ENCODE measurements around the gene GCKR. TPM values are rescaled to one million over a fixed set of nuclear protein-coding genes. Genes with fewer than 3 reads are reported as not detected.

Gene GCKR
- polyA plus RNA-seq, 1 of the 3 experiments (the other 2 are of a cell fraction) = 0.18 TPM

DNA sequence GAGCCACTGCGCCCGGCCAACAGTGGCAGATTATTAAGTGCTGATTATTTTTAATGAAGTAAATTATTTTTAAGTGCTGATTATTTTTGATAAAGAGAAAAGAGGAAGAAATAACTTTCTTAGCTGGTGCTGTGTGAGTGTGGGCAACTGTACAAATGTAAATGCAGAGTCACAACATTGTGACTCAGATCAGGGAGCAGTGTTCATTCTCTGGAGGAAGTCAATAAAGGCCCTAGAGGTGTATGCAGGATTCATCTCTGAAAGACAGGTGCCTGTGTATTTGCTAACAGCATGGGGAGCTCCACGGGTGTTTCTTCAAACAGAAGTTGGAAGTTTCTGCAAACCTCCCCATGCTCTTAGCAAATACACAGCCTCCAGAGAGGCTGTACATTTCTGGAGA is 48.3 kb upstream of the GCKR start:
- H3K79me2 ChIP-seq (ENCODE audit: insufficient read depth) = no peaks in the 10 kb centered on the region
- peaks cover 12 to 42% of the 10 kb centered on the region in 2 experiments for H3K36me3 ChIP-seq (replicated peaks in 1 of 2; ENCODE audit: control insufficient read depth in 1 of 2, insufficient read depth in 2 of 2, low read length in 1 of 2)
- H3K4me2 ChIP-seq = no peak overlapping the region
- H4K20me1 ChIP-seq (ENCODE audit: insufficient read depth) = no peaks in the 10 kb centered on the region
- CTCF ChIA-PET = interaction anchor here (1.2 to 1.4 kb wide), 3 partner anchors 38 to 255 kb away, joined by 3 to 4 read pairs (median 3); partner anchors contain the start of gene PPM1G
- no peak overlapping the region for H3K9ac ChIP-seq
- TF ChIP-seq ELF1 (IDR thresholded peaks at IDR 0.05) = no peak
- no peak for TF ChIP-seq SMC3 (IDR thresholded peaks at IDR 0.05; ENCODE audit: low read depth, low read length)
- TF ChIP-seq, protein P1, sequence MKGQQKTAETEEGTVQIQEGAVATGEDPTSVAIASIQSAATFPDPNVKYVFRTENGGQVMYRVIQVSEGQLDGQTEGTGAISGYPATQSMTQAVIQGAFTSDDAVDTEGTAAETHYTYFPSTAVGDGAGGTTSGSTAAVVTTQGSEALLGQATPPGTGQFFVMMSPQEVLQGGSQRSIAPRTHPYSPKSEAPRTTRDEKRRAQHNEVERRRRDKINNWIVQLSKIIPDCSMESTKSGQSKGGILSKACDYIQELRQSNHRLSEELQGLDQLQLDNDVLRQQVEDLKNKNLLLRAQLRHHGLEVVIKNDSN (IDR thresholded peaks at IDR 0.05; ENCODE audit: borderline replicate concordance, low read depth) = no peak
- no peak for TF ChIP-seq TCF12 (IDR thresholded peaks at IDR 0.05)
- TF ChIP-seq POLR2AphosphoS5 (IDR thresholded peaks at IDR 0.05; ENCODE audit: low read depth, low read length) = no peak
- H3K27ac ChIP-seq (ENCODE audit: low read depth in 2 of 2, low read length in 1 of 2) = no peak overlapping the region
- H3K27me3 ChIP-seq (ENCODE audit: insufficient read depth) = no peaks in the 10 kb centered on the region
- 63% methylated on average over 3 of the region's 3 CpGs for WGBS (ENCODE audit: low lambda C conversion rate)
- no peaks in the 10 kb centered on the region for H3K9me3 ChIP-seq
- H2AFZ ChIP-seq (ENCODE audit: low read depth) = no peak overlapping the region
- H3K4me1 ChIP-seq (ENCODE audit: control insufficient read depth in 1 of 2, insufficient read depth in 2 of 2, low read depth in 1 of 2, low read length in 1 of 2) = no peaks in the 10 kb centered on the region
- POLR2A ChIA-PET = interaction anchor here (0.8 to 1.7 kb wide), 3 partner anchors 20 to 135 kb away, joined by 3 to 5 read pairs (median 3); partner anchors contain the start of genes NRBP1, PPM1G and ZNF512
- DNase-seq = no peak
- no peak overlapping the region for H3K4me3 ChIP-seq (ENCODE audit: low read depth in 2 of 2, low read length in 1 of 2)
- H3F3A ChIP-seq (replicated peaks; ENCODE audit: insufficient read depth) = no peaks in the 10 kb centered on the region
- no peaks in the 10 kb centered on the region for H3K9me2 ChIP-seq

DNA sequence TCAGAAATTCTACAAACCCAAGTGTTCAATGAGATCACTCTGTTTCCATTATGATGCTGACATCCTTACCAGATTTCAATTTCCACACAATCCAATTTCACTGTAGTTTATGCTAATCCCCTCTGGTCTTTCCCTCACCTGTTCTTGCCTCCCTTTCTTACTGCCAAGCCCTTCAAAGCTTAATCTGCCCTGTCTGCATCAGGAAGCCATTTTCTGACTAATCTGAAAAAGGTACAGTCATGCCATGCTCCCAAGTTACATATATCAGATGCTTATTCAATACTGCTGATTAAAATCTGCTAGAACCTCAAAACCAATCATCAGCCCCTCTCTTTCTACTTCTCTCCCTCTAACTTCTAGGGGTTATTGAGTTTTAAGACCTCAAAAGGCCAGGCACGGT is 45.5 kb upstream of the GCKR start:
- no peak overlapping the region for H3K27ac ChIP-seq (ENCODE audit: low read depth in 2 of 2, low read length in 1 of 2)
- ChIA-PET CTCF (no interaction called here), POLR2A (no interaction called here)
- H3K9me2 ChIP-seq = no peaks in the 10 kb centered on the region
- TF ChIP-seq TCF12 (IDR thresholded peaks at IDR 0.05) = no peak
- TF ChIP-seq ELF1 (IDR thresholded peaks at IDR 0.05) = no peak
- no peak for TF ChIP-seq EP300 (IDR thresholded peaks at IDR 0.05; ENCODE audit: borderline replicate concordance in 1 of 2, low read depth in 1 of 2, low read length in 1 of 2)
- no peak for TF ChIP-seq FOSL2 (IDR thresholded peaks at IDR 0.05; ENCODE audit: borderline replicate concordance, low read depth)
- TF ChIP-seq, protein P2, sequence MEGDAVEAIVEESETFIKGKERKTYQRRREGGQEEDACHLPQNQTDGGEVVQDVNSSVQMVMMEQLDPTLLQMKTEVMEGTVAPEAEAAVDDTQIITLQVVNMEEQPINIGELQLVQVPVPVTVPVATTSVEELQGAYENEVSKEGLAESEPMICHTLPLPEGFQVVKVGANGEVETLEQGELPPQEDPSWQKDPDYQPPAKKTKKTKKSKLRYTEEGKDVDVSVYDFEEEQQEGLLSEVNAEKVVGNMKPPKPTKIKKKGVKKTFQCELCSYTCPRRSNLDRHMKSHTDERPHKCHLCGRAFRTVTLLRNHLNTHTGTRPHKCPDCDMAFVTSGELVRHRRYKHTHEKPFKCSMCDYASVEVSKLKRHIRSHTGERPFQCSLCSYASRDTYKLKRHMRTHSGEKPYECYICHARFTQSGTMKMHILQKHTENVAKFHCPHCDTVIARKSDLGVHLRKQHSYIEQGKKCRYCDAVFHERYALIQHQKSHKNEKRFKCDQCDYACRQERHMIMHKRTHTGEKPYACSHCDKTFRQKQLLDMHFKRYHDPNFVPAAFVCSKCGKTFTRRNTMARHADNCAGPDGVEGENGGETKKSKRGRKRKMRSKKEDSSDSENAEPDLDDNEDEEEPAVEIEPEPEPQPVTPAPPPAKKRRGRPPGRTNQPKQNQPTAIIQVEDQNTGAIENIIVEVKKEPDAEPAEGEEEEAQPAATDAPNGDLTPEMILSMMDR (IDR thresholded peaks at IDR 0.05) = no peak
- no peak for TF ChIP-seq POLR2AphosphoS5 (IDR thresholded peaks at IDR 0.05; ENCODE audit: low read depth, low read length)
- TF ChIP-seq MEF2A (IDR thresholded peaks at IDR 0.05; ENCODE audit: borderline replicate concordance, low read depth) = no peak
- no peak for TF ChIP-seq SIN3A (IDR thresholded peaks at IDR 0.05; ENCODE audit: borderline replicate concordance, low read depth, low read length)
- no peak for TF ChIP-seq MAX (IDR thresholded peaks at IDR 0.05; ENCODE audit: low read depth)
- TF ChIP-seq GATA2 (CRISPR knock-in tag; IDR thresholded peaks at IDR 0.05) = no peak
- no peak for TF ChIP-seq TEAD4 (IDR thresholded peaks at IDR 0.05; ENCODE audit: borderline replicate concordance, insufficient read depth)
- no peak for TF ChIP-seq YY1 (IDR thresholded peaks at IDR 0.05; ENCODE audit: low read depth)
- TF ChIP-seq, protein P3, sequence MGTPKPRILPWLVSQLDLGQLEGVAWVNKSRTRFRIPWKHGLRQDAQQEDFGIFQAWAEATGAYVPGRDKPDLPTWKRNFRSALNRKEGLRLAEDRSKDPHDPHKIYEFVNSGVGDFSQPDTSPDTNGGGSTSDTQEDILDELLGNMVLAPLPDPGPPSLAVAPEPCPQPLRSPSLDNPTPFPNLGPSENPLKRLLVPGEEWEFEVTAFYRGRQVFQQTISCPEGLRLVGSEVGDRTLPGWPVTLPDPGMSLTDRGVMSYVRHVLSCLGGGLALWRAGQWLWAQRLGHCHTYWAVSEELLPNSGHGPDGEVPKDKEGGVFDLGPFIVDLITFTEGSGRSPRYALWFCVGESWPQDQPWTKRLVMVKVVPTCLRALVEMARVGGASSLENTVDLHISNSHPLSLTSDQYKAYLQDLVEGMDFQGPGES (IDR thresholded peaks at IDR 0.05; ENCODE audit: low read depth, low read length) = no peak
- TF ChIP-seq, protein P4, sequence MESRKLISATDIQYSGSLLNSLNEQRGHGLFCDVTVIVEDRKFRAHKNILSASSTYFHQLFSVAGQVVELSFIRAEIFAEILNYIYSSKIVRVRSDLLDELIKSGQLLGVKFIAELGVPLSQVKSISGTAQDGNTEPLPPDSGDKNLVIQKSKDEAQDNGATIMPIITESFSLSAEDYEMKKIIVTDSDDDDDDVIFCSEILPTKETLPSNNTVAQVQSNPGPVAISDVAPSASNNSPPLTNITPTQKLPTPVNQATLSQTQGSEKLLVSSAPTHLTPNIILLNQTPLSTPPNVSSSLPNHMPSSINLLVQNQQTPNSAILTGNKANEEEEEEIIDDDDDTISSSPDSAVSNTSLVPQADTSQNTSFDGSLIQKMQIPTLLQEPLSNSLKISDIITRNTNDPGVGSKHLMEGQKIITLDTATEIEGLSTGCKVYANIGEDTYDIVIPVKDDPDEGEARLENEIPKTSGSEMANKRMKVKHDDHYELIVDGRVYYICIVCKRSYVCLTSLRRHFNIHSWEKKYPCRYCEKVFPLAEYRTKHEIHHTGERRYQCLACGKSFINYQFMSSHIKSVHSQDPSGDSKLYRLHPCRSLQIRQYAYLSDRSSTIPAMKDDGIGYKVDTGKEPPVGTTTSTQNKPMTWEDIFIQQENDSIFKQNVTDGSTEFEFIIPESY (IDR thresholded peaks at IDR 0.05; ENCODE audit: borderline replicate concordance, low read depth) = no peak
- peaks cover 27 to 49% of the 10 kb centered on the region in 2 experiments for H3K36me3 ChIP-seq (replicated peaks in 1 of 2; ENCODE audit: control insufficient read depth in 1 of 2, insufficient read depth in 2 of 2, low read length in 1 of 2)
- no peaks in the 10 kb centered on the region for H3F3A ChIP-seq (replicated peaks; ENCODE audit: insufficient read depth)
- H3K4me3 ChIP-seq (ENCODE audit: low read depth in 2 of 2, low read length in 1 of 2) = no peak overlapping the region
- no peaks in the 10 kb centered on the region for H3K9me3 ChIP-seq
- no peak overlapping the region for H2AFZ ChIP-seq (ENCODE audit: low read depth)
- no peaks in the 10 kb centered on the region for H3K79me2 ChIP-seq (ENCODE audit: insufficient read depth)
- H3K4me2 ChIP-seq = no peak overlapping the region
- DNase-seq = no peak
- H4K20me1 ChIP-seq (ENCODE audit: insufficient read depth) = no peaks in the 10 kb centered on the region
- H3K27me3 ChIP-seq (ENCODE audit: insufficient read depth) = no peaks in the 10 kb centered on the region
- no peak overlapping the region for H3K9ac ChIP-seq
- 94% methylated on average over 1 of the region's 1 CpG for WGBS (ENCODE audit: low lambda C conversion rate)
- H3K4me1 ChIP-seq (ENCODE audit: control insufficient read depth in 1 of 2, insufficient read depth in 2 of 2, low read depth in 1 of 2, low read length in 1 of 2) = no peaks in the 10 kb centered on the region
